K562 (cell line): Measurements from ENCODE around the gene MOB1B. TPM values are rescaled to one million over a fixed set of nuclear protein-coding genes. Genes with fewer than 3 reads are reported as not detected.

Source experiments
- ATAC-seq: fragments of 200-7000 bp; cut with Tn5 transposase; 3 replicates; pipeline ENCODE4 v1.9.1; 2020; ENCODE audit warnings: moderate library complexity
- BruUV-seq: library from RNA; stranded (reverse); fragments of 400-500 nt; replicated peaks from 2 replicates; lab custom pipeline; 2021; lab: Mats Ljungman, UMichigan
- CTCF ChIA-PET: fragments of 300-600 bp; formaldehyde crosslinking; extraction: SDS; loops from one replicate; lab custom pipeline; 2021; ENCODE audit warnings: low intra/inter-chr PET ratio; lab: Yijun Ruan, JAX
- POLR2A ChIA-PET: fragments of 300-600, 350-650 bp; sonication (Branson Sonifier 250); formaldehyde crosslinking; extraction: SDS; loops from one replicate; lab custom pipeline; 2021; ENCODE audit warnings: antibody characterized with exemption, inconsistent platforms; lab: Yijun Ruan, JAX
- DNase-seq, 4 experiments: peaks; one replicate each; pipeline versions ENCODE4 v3.0.0 to v3.0.0-alpha.2; 2011 to 2018; ENCODE audit warnings: low spot score in 3 of 4, mixed read lengths in 3 of 4; ENCODE audit errors: extremely low read depth in 1 of 4
- FAIRE-seq: peaks from 2 replicates; lab custom pipeline; 2011; peaks lifted over from hg19 to GRCh38; lab: Jason Lieb, UNC
- H2AFZ ChIP-seq: 2 replicates; pipeline ENCODE4 v1.6.0; 2011; ENCODE audit warnings: low read depth, low read length, control low read depth, inconsistent platforms
- H3K27ac ChIP-seq: fragments of 200-600 bp; 3 replicates; pipeline ENCODE4 v1.8.0; 2011; ENCODE audit warnings: low read depth, mild to moderate bottlenecking, control low read depth, inconsistent platforms, low read length, moderate library complexity, mixed read lengths; ENCODE audit errors: extremely low read depth
- H3K27me3 ChIP-seq, 2 experiments: fragments of 300-600 bp in 1 of 2; 2 replicates in 1 of 2; 3 replicates in 1 of 2; pipeline versions ENCODE4 v1.6.0 to v1.8.0; 2011; ENCODE audit warnings: inconsistent platforms in 2 of 2, low read length in 2 of 2, mild to moderate bottlenecking in 1 of 2, mixed read lengths in 1 of 2, moderate library complexity in 1 of 2; ENCODE audit not compliant: control insufficient read depth in 2 of 2, insufficient read depth in 2 of 2
- H3K36me3 ChIP-seq: fragments of 300-600 bp; 3 replicates; pipeline ENCODE4 v1.8.0; 2011; ENCODE audit warnings: mild to moderate bottlenecking, low read length, inconsistent platforms; ENCODE audit not compliant: control insufficient read depth, insufficient read depth
- H3K4me1 ChIP-seq, 2 experiments: fragments of 200-600 bp in 1 of 2; replicated peaks in 1 of 2; 2 replicates in 1 of 2; 3 replicates in 1 of 2; pipeline versions ENCODE4 v1.5.1 to v1.8.0; 2011; ENCODE audit warnings: inconsistent platforms in 2 of 2, low read length in 2 of 2, mild to moderate bottlenecking in 1 of 2, mixed read lengths in 1 of 2, moderate library complexity in 1 of 2; ENCODE audit not compliant: control insufficient read depth in 2 of 2, insufficient read depth in 2 of 2
- H3K4me2 ChIP-seq: 2 replicates; pipeline ENCODE4 v1.6.1; 2011; ENCODE audit warnings: low read length, control low read depth, inconsistent platforms, mixed read lengths; ENCODE audit not compliant: insufficient read depth
- H3K4me3 ChIP-seq: fragments of 200-600 bp; sonication (generic), shearing (Covaris generic); 2 replicates; pipeline ENCODE4 v1.5.1; 2016; ENCODE audit warnings: control low read depth, inconsistent platforms
- H3K79me2 ChIP-seq: fragments of 200-600 bp; 3 replicates; pipeline ENCODE4 v1.8.0; 2011; ENCODE audit warnings: low read length, inconsistent platforms; ENCODE audit not compliant: control insufficient read depth, insufficient read depth
- H3K9ac ChIP-seq, 2 experiments: 2 replicates each; pipeline versions ENCODE4 v1.6.0 to v1.6.1; 2011; ENCODE audit warnings: low read depth in 2 of 2, low read length in 2 of 2, control low read depth in 1 of 2, inconsistent platforms in 1 of 2, mild to moderate bottlenecking in 1 of 2, mixed read lengths in 1 of 2; ENCODE audit not compliant: insufficient read depth in 1 of 2
- H3K9me1 ChIP-seq: one replicate; pipeline ENCODE4 v1.6.0; 2011; ENCODE audit warnings: inconsistent platforms, mild to moderate bottlenecking, low read length, moderate library complexity; ENCODE audit not compliant: control insufficient read depth, insufficient read depth
- H3K9me3 ChIP-seq: replicated peaks from 2 replicates; pipeline ENCODE4 v1.5.1; 2011; ENCODE audit warnings: low read depth, low read length, inconsistent platforms; ENCODE audit not compliant: control insufficient read depth, insufficient read depth
- H4K20me1 ChIP-seq: replicated peaks from 2 replicates; pipeline ENCODE4 v1.6.1; 2011; ENCODE audit warnings: low read length, inconsistent platforms, mixed read lengths; ENCODE audit not compliant: control insufficient read depth, insufficient read depth
- HCFC1 ChIP-seq: IDR thresholded peaks from 2 replicates; pipeline ENCODE4 v1.6.1; 2012; ENCODE audit warnings: low read depth, low read length, improper control_type of control experiment
- HINFP ChIP-seq: fragments of 450-650 bp; conservative IDR thresholded peaks from 2 replicates; pipeline ENCODE4 v1.6.1; 2016; ENCODE audit warnings: missing genetic modification characterization, low read depth, mild to moderate bottlenecking, control low read depth, missing compliant biosample characterization
- HNRNPLL ChIP-seq: fragments of 200-400 bp; formaldehyde crosslinking; IDR thresholded peaks from 2 replicates; pipeline ENCODE4 v1.6.1; 2017; ENCODE audit warnings: low read length, low read depth, mild to moderate bottlenecking; ENCODE audit not compliant: poor library complexity, severe bottlenecking
- MXI1 ChIP-seq: IDR thresholded peaks from 2 replicates; pipeline ENCODE4 v1.6.1; 2011; ENCODE audit warnings: low read depth, mild to moderate bottlenecking, improper control_type of control experiment, low read length
- PTRF ChIP-seq: fragments of 450-650 bp; IDR thresholded peaks from 2 replicates; pipeline ENCODE4 v1.6.1; 2016; ENCODE audit warnings: mild to moderate bottlenecking, missing genetic modification characterization, missing compliant biosample characterization
- SMARCA5 ChIP-seq: fragments of 450-650 bp; IDR thresholded peaks from 2 replicates; pipeline ENCODE4 v1.6.1; 2016
- TGIF2 ChIP-seq: sonication (generic); formaldehyde crosslinking; IDR thresholded peaks from 2 replicates; pipeline ENCODE4 v1.8.1; 2022; ENCODE audit warnings: mild to moderate bottlenecking, missing genetic modification reagents, moderate library complexity
- USF2 ChIP-seq: sonication (generic); formaldehyde crosslinking; IDR thresholded peaks from 2 replicates; pipeline ENCODE4 v1.5.0; 2020; ENCODE audit warnings: missing genetic modification reagents
- ZNF143 ChIP-seq: sonication (generic); formaldehyde crosslinking; IDR thresholded peaks from 2 replicates; pipeline ENCODE4 v1.9.0; 2022; ENCODE audit warnings: mild to moderate bottlenecking, missing genetic modification reagents
- ZNF23 ChIP-seq: fragments of 250-450 bp; sonication (Bioruptor Pico); IDR thresholded peaks from 2 replicates; pipeline ENCODE4 v1.4.0; 2020; ENCODE audit warnings: mild to moderate bottlenecking
- ZNF398 ChIP-seq: fragments of 250-450 bp; sonication (Bioruptor Pico); IDR thresholded peaks from 2 replicates; pipeline ENCODE4 v1.8.0; 2021; ENCODE audit warnings: moderate library complexity, mild to moderate bottlenecking, inconsistent platforms
- ZNF584 ChIP-seq: fragments of 200-800 bp; sonication (Bioruptor generic); IDR thresholded peaks from 2 replicates; pipeline ENCODE4 v1.6.1; 2016; ENCODE audit warnings: low read depth, mild to moderate bottlenecking, missing genetic modification characterization, missing compliant biosample characterization
- WGBS: fragments of 100-300 bp; shearing (Covaris generic); methylation state at CpG from one replicate; pipeline ENCODE4 v1.1.6; 2016; ENCODE audit warnings: low coverage, mixed read lengths; ENCODE audit not compliant: insufficient coverage; ENCODE audit errors: missing lambda C conversion rate; 5-methylcytosine and 5-hydroxymethylcytosine counted together
- in situ Hi-C: fragments of 300-500 bp; cut with MboI; formaldehyde crosslinking; loops from 4 replicates; pipeline ENCODE4 v1.15.0; 2018; ENCODE audit warnings: inconsistent platforms, mixed read lengths
- intact Hi-C: fragments of 100-400 bp; cut with micrococcal nuclease; formaldehyde crosslinking; loops from 2 replicates; pipeline ENCODE4 v1.14.2; 2022
- polyA plus RNA-seq, 8 experiments: library from polyadenylated mRNA; depleted of rRNA in 4 of 8; stranded (reverse) in 5 of 8; unstranded in 3 of 8; fragments of >200 nt; fragmentation: Nextera tagmentation in 2 of 8; fragmentation: Illumina TruSeq in 1 of 8; extraction: Ambion mirVana in 2 of 8; extraction: Trizol in 1 of 8; gene quantifications; 2 replicates each; pipeline versions ENCODE4 v1.2.1 to v1.2.3, GENCODE V29; 2011 to 2014; ENCODE audit warnings: inconsistent platforms in 1 of 8, missing spikeins in 1 of 8
- total RNA-seq, 7 experiments: library from RNA; depleted of rRNA in 6 of 7; stranded (reverse); fragments of >200 nt in 6 of 7; fragmentation: Illumina TruSeq in 2 of 7; extraction: Trizol in 2 of 7; gene quantifications; 2 replicates each; pipeline versions ENCODE4 v1.2.1 to v1.2.3, GENCODE V29; 2011 to 2021; ENCODE audit warnings: low replicate concordance in 1 of 7
- TF ChIP-seq, protein P1 (sequence below), 2 experiments: fragments of 450-650 bp in 1 of 2; sonication (generic) in 1 of 2; formaldehyde crosslinking in 1 of 2; IDR thresholded peaks in 1 of 2; conservative IDR thresholded peaks in 1 of 2; 2 replicates each; pipeline versions ENCODE4 v1.6.1 to v1.8.1; 2016 to 2023; ENCODE audit warnings: mild to moderate bottlenecking in 2 of 2, moderate library complexity in 2 of 2, inconsistent platforms in 1 of 2, missing genetic modification reagents in 1 of 2

The MOB1B gene
- total and polyA plus RNA-seq, 9 of the 15 experiments (the other 6 are each of a cell fraction or from before 2014, with no cell fraction given) = 8.4 to 37.8 (median 19.0) TPM

DNA sequence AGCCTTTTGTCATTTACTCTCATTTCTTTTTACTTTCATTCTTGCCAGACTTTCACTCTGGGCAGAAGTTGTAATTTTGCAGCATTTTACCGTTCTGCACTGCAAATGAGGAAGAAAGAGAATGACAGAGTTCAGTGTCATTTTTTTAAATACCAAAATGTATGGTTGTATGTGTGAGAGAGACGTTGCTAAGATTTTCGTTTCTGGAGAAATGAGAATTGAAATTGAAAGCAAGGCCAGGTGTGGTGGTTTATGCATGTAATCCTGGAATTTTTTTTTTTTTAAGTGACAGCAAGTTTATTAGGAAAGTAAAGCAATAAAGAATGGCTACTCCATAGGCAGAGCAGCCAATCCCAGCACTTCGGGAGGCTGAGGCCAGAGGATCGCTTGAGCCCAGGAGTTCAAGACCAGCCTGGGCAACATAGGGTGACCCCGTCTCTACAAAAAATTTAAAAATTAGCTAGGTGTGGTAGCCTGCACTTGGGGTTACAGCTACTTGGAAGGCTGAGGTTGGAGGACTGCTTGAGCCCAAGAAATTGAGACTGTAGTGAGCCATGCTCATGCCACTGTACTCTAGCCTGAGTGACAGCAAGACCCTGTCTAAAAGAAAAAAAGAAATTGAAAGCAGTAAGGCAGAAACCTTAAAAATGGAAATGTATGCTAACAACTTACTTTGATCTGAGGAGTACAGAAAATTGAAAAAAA is 104.2 kb downstream of the MOB1B start:
- BruUV-seq = no TSS peak
- intact Hi-C loops = loop anchor here (5.0 kb wide), 2 partner anchors 169 to 354 kb away; partner anchors contain the start of gene GRSF1
- TF ChIP-seq PTRF (no peak), SMARCA5 (no peak), TGIF2 (CRISPR knock-in tag) (no peak), ZNF584 (no peak), HCFC1 (no peak), ZNF23 (CRISPR knock-in tag) (no peak), MXI1 (no peak), HNRNPLL (no peak), HINFP (tag) (no peak), ZNF143 (CRISPR knock-in tag) (no peak), ZNF398 (CRISPR knock-in tag) (no peak), USF2 (CRISPR knock-in tag) (no peak)
- TF ChIP-seq, protein P1, sequence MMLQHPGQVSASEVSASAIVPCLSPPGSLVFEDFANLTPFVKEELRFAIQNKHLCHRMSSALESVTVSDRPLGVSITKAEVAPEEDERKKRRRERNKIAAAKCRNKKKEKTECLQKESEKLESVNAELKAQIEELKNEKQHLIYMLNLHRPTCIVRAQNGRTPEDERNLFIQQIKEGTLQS (IDR thresholded peaks at IDR 0.05) = no peak
- TF ChIP-seq, protein P1 (CRISPR knock-in tag; conservative IDR thresholded peaks at IDR 0.05) = no peak

More for the DNA sequence above, 104.2 kb downstream of the MOB1B start:
- 88% methylated on average over 6 of the region's 6 CpGs for WGBS
- Histone ChIP-seq H3K9me1 (no peaks in the 10 kb centered on the region), H4K20me1 (no peaks in the 10 kb centered on the region), H2AFZ (no peak overlapping the region), H3K27ac (no peak overlapping the region), H3K79me2 (peaks cover 18% of the 10 kb centered on the region; the same call in 2 of the 3 replicates), H3K27me3 (no peaks in the 10 kb centered on the region), H3K4me3 (no peak overlapping the region), H3K4me1 (peaks cover 0 to 4% of the 10 kb centered on the region in 2 experiments; a peak in 1 of 5 replicates), H3K4me2 (no peak overlapping the region), H3K9me3 (0 out of 2 replicates have a peak, but pooled peaks cover 1% of the 10 kb centered on the region), H3K9ac (no peak overlapping the region), H3K36me3 (peaks cover 4% of the 10 kb centered on the region; the same call in 2 of the 3 replicates)
- DNase-seq (no peak), FAIRE-seq (no peak), ATAC-seq (no peak)
- in situ Hi-C loops = no loop called here
- ChIA-PET POLR2A (interaction anchor here (2.6 kb wide), 1 partner anchor 13 kb away, joined by 7 read pairs; the partner anchor contains the start of gene DCK), CTCF (no interaction called here)
